Gastroesophageal sphincter (tissue), 4 donors: ENCODE measurements around the gene FGGY. TPM values are rescaled to one million over a fixed set of nuclear protein-coding genes. Genes with fewer than 3 reads are reported as not detected.

ENCODE experiments used
- ATAC-seq: fragments of 150-250 bp; one replicate; pipeline ENCODE4 v1.9.1; 2016; ENCODE audit warnings: mild to moderate bottlenecking, moderate library complexity
- H3K27ac ChIP-seq, 4 donors: fragments of 200-600 bp; sonication (generic) in 3 of 4; 1 replicate in 3 of 4; 2 replicates in 1 of 4; pipeline ENCODE4 v1.5.1; 2016 to 2019
- H3K27me3 ChIP-seq: fragments of 200-600 bp; sonication (generic); one replicate; pipeline ENCODE4 v1.5.1; 2019
- H3K36me3 ChIP-seq, 2 donors: fragments of 200-600 bp; sonication (generic); one replicate each; pipeline ENCODE4 v1.5.1; 2019; ENCODE audit warnings: control low read depth in 1 of 2
- H3K4me1 ChIP-seq, 3 donors: fragments of 200-600 bp; sonication (generic); 1 replicate in 2 of 3; 2 replicates in 1 of 3; pipeline ENCODE4 v1.5.1; 2016 to 2019; ENCODE audit warnings: control low read depth in 2 of 3
- H3K4me3 ChIP-seq, 2 donors: fragments of 200-600 bp; sonication (generic); one replicate each; pipeline ENCODE4 v1.5.1; 2019; ENCODE audit warnings: mild to moderate bottlenecking in 1 of 2, moderate library complexity in 1 of 2
- H3K9me3 ChIP-seq, 3 donors: fragments of 200-600 bp; sonication (generic); one replicate each; pipeline ENCODE4 v1.5.1; 2017 to 2019; ENCODE audit warnings: control low read depth in 2 of 3
- CTCF ChIP-seq, 4 experiments: fragments of 200-600 bp in 2 of 4; fragments of 450-650 bp in 2 of 4; sonication (generic) in 1 of 4; IDR thresholded peaks; one replicate each; pipeline ENCODE4 v1.5.1; 2017 to 2019; ENCODE audit warnings: antibody characterized with exemption in 4 of 4, mild to moderate bottlenecking in 2 of 4, moderate library complexity in 2 of 4
- EP300 ChIP-seq: sonication (generic); formaldehyde crosslinking; IDR thresholded peaks from one replicate; pipeline ENCODE4 v1.6.1; 2017; ENCODE audit warnings: antibody characterized with exemption, mild to moderate bottlenecking
- POLR2A ChIP-seq, 2 donors: fragments of 450-650 bp; IDR thresholded peaks; one replicate each; pipeline ENCODE4 v1.6.1; 2017; ENCODE audit warnings: antibody characterized with exemption in 2 of 2, mild to moderate bottlenecking in 2 of 2, moderate library complexity in 1 of 2
- POLR2AphosphoS5 ChIP-seq: sonication (generic); formaldehyde crosslinking; IDR thresholded peaks from one replicate; pipeline ENCODE4 v1.6.1; 2017; ENCODE audit warnings: antibody characterized with exemption
- WGBS, 2 donors: methylation state at CpG; one replicate each; pipeline ENCODE4 v1.1.5; 2018; ENCODE audit warnings: low coverage in 1 of 2; 5-methylcytosine and 5-hydroxymethylcytosine counted together
- total RNA-seq, 4 donors: library from RNA; depleted of rRNA; stranded (reverse); fragments of >200 nt; gene quantifications; one replicate each; pipeline ENCODE4 v1.1.0, GENCODE V29; 2016

FGGY gene
- total RNA-seq, 4 donors from 2014 or later = 19.0 to 29.6 (median 25.2) TPM

- no peak for ATAC-seq
- TF ChIP-seq CTCF (IDR thresholded peaks at IDR 0.05) (no peak), POLR2AphosphoS5 (no peak), EP300 (no peak), POLR2A (IDR thresholded peaks at IDR 0.05) (no peak)
- WGBS, 2 donors = 76 to 100% methylated on average over 2 to 5 of the region's 6 CpGs
- no peaks in the 10 kb centered on the region for H3K36me3 ChIP-seq
- H3K27ac ChIP-seq = peak overlapping the region in 3 of 4 donors; percentile 75 to 76 (median 75)
- H3K27me3 ChIP-seq = no peaks in the 10 kb centered on the region
- no peaks in the 10 kb centered on the region for H3K9me3 ChIP-seq
- no peak overlapping the region for H3K4me3 ChIP-seq
- peaks cover 5 to 30% (median 13%) of the 10 kb centered on the region in 3 donors for H3K4me1 ChIP-seq
Observed at GRCh38 chr1:59444520-59444919, 147.6 kb downstream of the FGGY start.

- no peak overlapping the region for H3K4me3 ChIP-seq
- H3K27me3 ChIP-seq = no peaks in the 10 kb centered on the region
- peak; percentile 75 for ATAC-seq
- 18 to 43% methylated on average over 1 of the region's 1 CpG for WGBS, 2 donors
- peak; percentile 50 for TF ChIP-seq POLR2AphosphoS5
- no peak for TF ChIP-seq POLR2A (IDR thresholded peaks at IDR 0.05)
- peaks cover 5 to 30% (median 13%) of the 10 kb centered on the region in 3 donors for H3K4me1 ChIP-seq
- no peaks in the 10 kb centered on the region for H3K36me3 ChIP-seq
- H3K9me3 ChIP-seq = no peaks in the 10 kb centered on the region
- H3K27ac ChIP-seq = peak overlapping the region; percentile 39 to 76 (median 75)
Observed at GRCh38 chr1:59445040-59445439, 148.1 kb downstream of the FGGY start.

DNA sequence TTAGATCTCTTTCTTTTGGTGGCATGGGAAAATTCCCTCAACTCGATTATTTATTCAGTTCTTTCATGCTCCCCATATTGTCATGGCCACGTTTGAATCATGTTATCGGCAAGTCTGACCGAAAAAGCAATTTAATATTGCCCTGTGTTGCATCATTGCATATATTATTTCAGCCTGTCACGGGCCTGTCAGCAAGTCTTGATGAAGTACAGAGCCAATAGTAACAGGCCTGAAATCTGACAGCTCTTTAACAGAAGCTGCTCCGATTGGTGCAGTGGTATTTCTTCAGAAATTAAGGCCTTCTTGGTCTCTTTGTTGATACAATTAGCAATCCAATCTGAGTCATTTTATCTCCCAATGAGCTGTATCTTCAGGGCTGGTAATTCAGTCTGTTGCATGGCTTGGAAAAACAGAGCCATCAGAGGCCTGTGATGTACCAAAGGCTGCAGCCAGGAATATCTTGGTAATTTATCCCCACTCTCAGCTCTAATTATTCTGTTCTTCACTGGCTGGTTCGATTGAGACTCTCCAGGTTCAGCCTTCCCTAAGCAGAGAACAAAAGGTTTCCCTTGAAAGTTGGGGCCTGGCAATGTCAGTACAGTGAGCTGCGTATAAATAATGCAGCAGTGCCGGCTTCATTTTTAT, 149.5 kb downstream of the FGGY start:
- no peaks in the 10 kb centered on the region for H3K9me3 ChIP-seq
- WGBS, 2 donors = 20 to 43% methylated on average over 7 to 8 of the region's 9 CpGs
- peak; percentile 48 for ATAC-seq
- TF ChIP-seq POLR2AphosphoS5 (peak; percentile 18), EP300 (no peak)
- H3K36me3 ChIP-seq = no peaks in the 10 kb centered on the region
- H3K27me3 ChIP-seq = no peaks in the 10 kb centered on the region
- peak overlapping the region; percentile 75 to 81 (median 76) for H3K27ac ChIP-seq
- H3K4me1 ChIP-seq = peaks cover 5 to 30% (median 13%) of the 10 kb centered on the region in 3 donors
- no peak overlapping the region for H3K4me3 ChIP-seq

DNA sequence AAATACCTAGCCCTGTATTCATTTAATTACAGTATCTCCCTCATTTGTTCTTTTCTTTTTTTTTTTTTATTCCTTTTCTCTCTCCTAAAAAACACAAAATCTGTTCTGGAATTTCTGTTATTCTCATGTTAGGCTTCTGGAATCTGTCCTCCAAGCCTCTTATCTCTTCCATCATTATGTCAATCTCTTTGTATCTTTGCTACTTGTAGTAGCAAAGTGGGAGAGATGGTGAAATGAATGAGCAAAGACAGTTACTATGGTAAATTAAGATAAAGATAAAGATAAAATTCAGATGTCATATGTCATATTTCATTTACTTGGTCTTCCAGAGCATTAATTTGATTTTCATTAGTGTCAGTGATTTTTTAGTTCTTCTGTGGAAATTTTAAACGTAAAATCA, 155.1 kb downstream of the FGGY start:
- 93 to 100% methylated on average over 1 of the region's 1 CpG for WGBS, 2 donors
- H3K9me3 ChIP-seq = no peaks in the 10 kb centered on the region
- H3K27ac ChIP-seq = no peak overlapping the region
- H3K36me3 ChIP-seq = no peaks in the 10 kb centered on the region
- no peaks in the 10 kb centered on the region for H3K27me3 ChIP-seq
- H3K4me3 ChIP-seq = no peak overlapping the region
- no peak for ATAC-seq
- peaks cover 0 to 5% (median 4%) of the 10 kb centered on the region in 3 donors for H3K4me1 ChIP-seq
- TF ChIP-seq EP300 = no peak
- TF ChIP-seq CTCF (IDR thresholded peaks at IDR 0.05) = no peak
- TF ChIP-seq POLR2A (IDR thresholded peaks at IDR 0.05) = no peak
- no peak for TF ChIP-seq POLR2AphosphoS5

DNA sequence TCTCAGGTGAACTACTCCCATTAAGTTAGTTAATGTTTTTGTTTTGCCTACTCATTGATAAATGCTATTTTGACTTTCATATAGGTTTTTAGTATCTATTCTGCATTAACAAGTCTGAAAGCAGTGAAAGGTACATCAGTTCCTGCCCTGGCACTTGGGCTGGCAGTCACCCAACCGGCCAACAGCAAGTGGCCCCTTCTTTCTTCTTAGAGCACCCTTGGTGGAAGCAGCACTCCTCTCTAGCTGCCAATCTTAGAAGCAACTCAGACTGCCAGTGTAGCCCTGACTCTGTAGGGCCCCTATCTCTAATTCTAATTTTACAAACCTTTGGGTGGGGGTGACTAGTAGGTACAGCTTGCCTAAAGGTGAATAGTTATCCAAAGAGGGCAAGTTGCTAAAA, 155.7 kb downstream of the FGGY start:
- Histone ChIP-seq H3K4me3 (no peak overlapping the region), H3K27me3 (no peaks in the 10 kb centered on the region), H3K27ac (no peak overlapping the region), H3K36me3 (no peaks in the 10 kb centered on the region), H3K9me3 (no peaks in the 10 kb centered on the region), H3K4me1 (no peaks in the 10 kb centered on the region)
- TF ChIP-seq POLR2A (IDR thresholded peaks at IDR 0.05) (no peak), EP300 (no peak), POLR2AphosphoS5 (no peak), CTCF (IDR thresholded peaks at IDR 0.05) (no peak)
- 100% methylated on average over 1 of the region's 1 CpG; no CpG with 5 or more reads in 1 of the 2 donors for WGBS, 2 donors
- no peak for ATAC-seq

- Histone ChIP-seq H3K27ac (no peak overlapping the region), H3K4me1 (no peaks in the 10 kb centered on the region), H3K9me3 (no peaks in the 10 kb centered on the region), H3K36me3 (no peaks in the 10 kb centered on the region), H3K27me3 (no peaks in the 10 kb centered on the region), H3K4me3 (no peak overlapping the region)
- 64 to 100% methylated on average over 1 to 2 of the region's 2 CpGs for WGBS, 2 donors
- TF ChIP-seq CTCF (IDR thresholded peaks at IDR 0.05) (no peak), POLR2AphosphoS5 (no peak), POLR2A (IDR thresholded peaks at IDR 0.05) (no peak), EP300 (no peak)
- no peak for ATAC-seq
Observed at GRCh38 chr1:59453297-59453968, 156.5 kb downstream of the FGGY start.
